ENCODE results near the gene MTHFS.
"Not testable (repeated sequence)": the region's sequence is repeated elsewhere in the genome, so short reads cannot be mapped to it uniquely, and the experiment has no call there.

MTHFS gene

DNA sequence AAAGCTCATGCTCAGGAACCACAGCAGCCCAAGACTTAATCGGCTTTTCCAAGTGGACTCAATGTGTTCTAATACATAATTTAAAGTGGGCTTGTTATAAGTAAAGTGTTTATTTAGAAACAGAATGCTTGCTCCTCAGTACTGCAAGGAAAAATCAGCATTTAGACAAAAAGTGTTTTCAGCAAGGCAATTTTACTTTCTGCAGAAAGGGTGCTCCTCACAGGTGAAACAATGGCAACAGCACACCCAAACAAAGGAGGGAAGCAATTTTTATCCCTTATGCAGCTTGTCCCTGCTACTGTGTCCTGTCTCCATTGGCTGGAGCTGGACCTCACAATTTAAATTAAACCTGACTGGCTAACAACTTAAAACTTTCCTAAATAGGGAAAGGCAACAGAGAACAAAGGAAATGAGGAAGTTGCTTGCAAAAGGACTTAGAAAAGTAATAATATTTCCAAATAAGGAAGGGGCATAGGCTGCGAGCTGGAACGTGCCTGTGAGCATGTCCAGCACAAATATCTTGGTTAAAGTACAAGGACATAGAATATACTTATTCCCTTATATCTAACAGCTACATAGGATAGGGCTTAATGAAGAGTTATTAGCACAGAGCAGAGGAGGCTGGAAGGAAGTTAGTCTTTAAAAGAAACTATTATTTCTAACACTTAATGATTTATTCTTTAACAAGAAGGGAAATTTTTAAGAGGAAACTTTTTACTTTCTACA lies 19.1 kb upstream of the MTHFS start:
- not testable (repeated sequence) for DNase-seq

DNA sequence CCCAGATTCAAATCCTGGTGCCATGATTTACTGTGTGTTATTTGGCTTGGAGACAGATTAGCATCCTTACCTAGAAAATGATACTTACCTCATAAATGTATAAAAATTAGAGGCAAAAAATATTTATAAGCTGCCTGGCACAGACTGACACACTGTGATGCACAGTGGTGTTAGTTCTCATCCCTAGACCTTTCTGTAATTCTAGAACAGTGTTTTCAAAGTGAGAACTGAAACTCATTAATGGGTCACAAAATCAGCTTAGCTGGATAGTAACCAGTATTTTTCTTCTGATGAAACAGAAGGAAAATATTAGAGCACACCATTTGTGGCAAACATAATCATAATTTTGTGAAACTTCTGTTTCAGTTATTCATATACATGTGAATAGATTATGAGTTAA lies 17.9 kb upstream of the MTHFS start:
- DNase-seq = no peak

DNA sequence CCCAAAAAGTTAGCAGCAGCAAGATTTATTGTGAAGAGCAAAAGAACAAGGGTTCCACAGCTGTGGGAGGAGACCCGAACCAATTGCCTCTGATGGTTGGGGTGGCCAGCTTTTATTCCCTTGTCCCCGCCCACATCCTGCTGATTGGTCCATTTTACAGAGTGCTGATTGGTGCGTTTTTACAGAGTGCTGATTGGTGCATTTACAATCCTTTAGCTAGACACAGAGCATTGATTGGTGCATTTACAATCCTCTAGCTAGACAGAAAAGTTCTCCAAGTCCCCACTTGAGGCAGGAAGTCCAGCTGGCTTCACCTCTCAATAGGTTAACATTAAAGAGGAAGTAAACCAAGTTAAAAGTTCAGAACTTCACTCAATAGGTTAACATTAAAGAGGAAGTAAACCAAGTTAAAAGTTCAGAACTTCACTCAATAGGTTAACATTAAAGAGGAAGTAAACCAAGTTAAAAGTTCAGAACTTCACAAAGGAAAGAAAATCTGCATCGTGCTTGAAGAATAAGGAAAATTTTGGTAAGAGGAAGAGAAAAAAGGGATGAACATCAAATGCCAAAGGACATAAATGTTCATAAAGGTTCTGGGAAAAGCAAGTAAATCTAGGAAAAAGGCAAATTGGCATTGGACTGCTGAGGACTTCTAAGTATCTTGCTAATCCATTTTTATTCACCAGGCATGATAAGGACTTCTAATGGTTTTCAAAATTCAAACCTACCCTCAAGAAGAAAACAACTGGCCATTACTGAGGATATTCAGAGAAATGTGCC lies 12.9 kb upstream of the MTHFS start:
- not testable (repeated sequence) for DNase-seq

DNA sequence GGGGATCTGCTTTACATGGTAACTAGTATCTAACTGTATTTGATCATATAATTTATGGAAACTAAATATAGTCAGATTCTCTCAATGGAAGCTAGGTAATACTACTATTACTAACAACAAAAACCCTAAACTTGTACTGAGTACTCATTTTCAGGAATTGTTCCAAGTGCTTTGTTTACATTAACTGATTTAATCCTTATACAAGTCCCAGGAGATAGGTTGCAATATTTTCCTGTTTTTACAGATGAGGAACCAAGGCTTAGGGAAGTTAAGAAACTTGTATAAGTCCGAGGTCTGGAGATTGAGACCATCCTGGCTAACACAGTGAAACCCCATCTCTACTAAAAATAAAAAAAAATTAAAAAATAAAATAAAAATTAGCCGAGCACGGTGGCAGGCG lies 7.5 kb upstream of the MTHFS start:
- no peak for DNase-seq

DNA sequence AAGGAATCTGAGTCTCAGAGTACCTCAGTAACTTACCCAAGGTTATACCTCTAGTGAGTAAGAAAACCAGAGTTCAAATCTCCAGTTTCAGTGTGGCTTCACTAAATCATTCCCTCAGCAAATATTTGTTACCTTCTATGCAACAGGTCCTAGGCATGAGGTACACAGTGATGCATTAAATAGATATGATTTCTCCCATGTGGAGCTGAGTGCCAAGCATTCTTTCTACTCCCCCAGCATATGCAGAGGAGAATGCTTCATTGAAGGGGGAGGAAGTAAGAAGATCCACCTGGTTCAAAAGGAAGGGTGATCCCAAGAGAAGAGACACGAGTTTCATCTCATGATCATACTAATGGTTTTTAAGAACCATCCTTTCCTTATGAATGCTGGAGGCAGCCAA lies 6.8 kb upstream of the MTHFS start:
- DNase-seq = no peak

DNA sequence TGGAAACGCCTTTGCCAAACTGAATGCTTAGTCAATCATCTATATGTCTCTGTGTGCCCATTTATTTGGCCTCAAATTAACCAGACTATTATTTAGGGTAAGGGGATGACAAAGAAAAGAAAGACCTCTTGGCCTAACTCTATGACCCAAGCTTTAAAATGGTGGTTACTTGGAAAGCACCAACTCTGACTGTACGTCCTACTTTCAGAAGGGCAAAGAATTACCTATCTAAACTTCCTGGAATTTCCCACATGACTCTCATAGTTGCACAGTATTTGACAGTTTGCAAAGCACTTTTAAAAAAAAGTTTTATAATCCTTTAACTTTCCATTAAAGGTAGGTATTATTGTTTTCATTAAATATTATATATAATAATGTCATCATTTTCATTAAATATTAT lies 6.3 kb upstream of the MTHFS start:
- no peak for DNase-seq

DNA sequence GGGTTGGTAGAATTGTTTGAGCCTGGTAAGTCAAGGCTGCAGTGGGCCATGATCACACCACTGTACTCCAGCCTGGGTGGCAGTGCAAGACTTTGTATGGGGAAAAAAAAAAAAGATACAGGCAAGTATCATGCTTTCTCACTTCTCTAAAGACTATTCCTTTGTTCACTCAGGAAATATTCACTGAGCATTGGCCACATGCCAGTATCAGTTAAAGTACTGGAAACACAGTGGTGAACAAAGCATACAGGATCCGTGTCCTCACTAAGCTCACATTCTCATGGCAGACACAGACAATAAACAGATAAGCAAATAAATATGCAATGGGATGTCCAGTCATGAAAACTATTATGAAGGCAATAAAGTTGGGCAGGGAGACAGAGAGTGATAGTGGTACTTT lies 5.1 kb upstream of the MTHFS start:
- no peak for DNase-seq

DNA sequence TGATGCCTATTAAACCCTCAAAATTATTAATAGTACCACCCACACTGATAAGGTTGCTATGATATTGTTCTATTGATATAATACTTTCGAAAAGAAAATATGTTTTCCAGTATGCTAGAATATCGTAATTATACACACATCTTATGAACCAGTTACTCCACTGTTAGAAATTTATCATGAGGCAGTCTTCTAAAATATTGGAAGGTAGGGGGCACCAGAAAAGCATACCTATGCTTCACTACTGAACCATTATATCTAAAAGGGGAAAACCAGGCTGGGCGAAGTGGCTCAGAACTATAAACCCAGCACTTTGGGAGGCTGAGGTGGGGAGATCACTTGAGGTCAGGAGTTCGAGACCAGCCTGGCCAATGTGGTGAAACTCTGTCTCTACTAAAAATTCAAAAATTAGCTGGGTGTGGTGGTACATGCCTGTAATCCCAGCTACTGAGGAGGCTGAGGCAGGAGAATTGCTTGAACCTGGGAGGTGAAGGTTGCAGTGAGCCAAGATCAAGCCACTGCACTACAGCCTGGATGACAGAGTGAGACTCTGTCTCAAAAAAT lies 4.1 kb upstream of the MTHFS start:
- DNase-seq = not testable (repeated sequence)

DNA sequence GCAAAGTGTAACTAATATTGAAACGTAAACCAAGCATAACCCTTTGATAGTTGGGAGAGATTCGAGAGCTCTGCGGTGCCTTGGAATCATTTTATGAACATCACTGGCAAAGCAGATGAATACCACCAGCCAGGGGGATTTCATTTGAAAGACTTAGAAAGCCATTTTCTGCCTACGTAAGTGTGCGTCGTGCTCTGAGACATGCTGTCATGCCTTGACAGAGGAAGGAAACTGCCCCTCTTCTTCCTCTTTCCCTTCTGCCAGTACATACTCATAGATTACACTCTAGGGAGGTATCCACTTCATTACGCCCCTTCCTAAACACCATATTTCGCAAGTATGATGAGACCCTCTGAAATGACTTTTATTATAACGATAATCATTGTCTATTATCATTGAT lies 3.3 kb upstream of the MTHFS start:
- DNase-seq = no peak

DNA sequence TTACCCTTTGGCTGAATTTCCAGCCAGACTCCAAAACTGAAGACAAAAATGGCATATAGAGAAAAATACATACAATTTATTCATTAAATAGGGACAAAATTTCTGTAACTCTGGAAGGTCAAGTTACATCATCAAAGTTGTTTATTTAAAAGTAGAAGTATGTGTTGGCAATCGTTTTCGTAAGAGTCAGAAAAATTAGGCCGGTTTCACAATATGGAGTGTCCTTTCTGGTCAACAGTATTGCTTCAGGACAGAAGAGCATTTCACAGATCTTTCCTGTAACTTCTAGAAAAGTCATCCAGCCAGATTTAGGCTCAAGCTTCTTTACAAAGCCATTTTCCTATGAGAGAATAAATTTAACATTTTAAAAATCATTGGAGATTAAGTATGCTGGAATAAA lies 2.0 kb upstream of the MTHFS start:
- not testable (repeated sequence) for DNase-seq

DNA sequence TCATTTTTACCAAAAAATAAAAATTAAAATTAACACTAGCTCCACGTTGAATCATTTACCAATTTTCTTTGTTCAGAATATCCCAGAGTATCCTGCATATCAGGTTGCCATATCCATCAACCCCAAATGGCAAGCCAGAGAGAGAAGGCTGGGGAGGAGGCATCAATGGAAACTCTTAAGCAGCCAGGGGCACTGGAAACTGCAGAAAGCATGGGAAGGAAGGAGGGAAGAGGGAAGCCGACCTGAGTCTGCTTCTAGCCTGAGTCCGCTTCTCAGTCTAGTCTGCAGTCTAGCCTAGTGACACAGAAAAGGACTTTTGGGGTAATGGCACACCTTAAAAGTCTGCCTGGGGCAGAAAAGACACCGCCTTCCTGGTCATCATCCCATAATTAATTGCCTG lies 1.6 kb upstream of the MTHFS start:
- no peak for DNase-seq

DNA sequence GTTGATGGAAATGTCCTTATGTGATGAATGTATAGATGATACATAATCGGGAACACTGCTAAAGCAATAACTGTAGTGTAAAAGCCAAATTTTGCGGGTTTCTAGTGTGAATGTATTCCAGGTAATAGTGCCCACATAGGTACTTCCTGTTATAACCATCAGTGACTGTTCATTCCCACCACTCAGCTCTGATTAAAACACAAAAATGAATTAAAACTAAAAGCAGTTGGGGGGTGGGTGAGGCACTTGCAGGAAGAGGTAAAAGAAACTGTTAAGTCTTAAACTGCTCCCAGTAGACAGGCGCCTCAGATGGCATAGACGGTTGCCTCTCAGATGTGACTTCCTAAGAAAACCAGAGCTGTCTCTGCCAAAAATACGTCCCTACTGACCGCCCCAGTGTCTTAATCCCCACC lies 893 bp upstream of the MTHFS start:
- no peak for DNase-seq

DNA sequence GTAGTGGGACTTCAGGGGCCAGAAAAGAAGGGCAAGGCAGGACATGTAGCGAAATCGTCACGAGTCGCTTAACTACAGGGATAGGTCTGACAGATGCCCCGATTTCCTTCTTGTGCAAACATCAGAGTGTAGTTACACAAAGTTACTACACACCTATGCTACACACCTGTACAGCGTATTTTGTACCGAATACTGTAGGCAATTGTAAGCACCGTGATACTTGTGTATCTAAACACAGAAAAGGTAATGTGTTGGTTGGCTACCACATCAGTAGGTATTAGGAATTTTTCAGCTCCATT lies 515 bp upstream of the MTHFS start:
- DNase-seq = no peak

DNA sequence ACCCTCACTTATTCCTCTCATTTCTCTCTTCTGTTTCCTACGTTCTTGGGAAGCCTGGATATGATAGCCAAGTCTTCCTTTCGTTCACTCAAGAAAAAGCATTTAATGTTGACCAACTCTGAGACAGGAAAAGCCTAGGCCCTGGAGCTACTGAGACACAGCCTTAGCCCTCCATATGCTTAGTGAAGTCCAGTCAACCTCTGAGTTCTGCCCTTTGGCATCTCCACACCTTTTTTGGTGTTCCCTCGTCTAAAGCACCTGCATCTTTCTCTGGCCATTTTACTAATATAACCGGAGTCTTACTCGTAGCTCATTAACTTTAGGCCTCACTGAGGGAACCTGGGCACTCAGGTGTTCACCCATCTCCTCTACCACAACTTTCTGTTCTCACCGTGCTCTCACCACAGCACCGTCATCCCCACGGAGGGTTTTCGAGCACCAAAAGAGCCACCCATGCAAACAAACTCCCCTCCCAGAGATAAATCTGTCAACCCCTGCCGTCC lies 632 bp downstream of the MTHFS start:
- no peak for DNase-seq

DNA sequence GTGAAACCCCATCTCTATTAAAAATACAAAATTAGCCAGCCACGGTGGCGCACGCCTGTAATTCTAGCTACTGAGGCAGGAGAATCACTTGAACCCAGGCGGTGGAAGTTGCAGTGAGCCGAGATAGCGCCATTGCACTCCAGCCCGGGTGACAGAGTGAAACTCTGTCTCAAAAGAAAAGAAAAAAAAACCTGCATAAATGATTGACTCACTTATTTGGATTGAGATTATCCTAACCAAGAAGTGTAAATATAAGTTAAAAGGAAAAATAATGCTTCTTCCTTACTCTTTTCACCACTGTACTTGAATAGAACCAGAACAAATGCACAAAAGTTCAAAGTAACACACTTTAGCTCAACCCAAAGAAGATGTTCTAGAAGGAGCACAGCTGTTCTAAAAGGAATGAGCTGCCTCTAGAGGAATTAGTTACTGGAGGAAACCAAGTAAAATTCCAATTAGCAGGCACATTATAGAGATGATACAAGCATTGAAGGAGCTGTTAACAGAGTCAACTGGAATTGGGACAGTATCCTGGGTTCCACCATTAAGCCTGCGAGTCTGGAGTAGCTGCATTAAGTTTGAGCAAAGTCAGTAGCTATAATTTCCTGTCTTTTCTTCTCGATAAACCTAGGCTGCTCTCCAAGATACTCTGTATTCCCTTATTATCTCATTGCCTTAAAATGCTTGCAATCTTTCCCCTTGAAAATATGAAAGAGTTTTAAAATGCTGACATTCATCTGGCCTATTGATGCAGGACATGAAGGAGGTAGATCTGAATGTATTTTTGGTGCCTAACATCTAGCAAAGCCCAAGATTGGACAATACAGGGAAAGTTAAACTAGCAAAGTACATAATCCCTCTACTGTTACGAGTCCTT lies 9.5 kb downstream of the MTHFS start:
- no peak for DNase-seq

DNA sequence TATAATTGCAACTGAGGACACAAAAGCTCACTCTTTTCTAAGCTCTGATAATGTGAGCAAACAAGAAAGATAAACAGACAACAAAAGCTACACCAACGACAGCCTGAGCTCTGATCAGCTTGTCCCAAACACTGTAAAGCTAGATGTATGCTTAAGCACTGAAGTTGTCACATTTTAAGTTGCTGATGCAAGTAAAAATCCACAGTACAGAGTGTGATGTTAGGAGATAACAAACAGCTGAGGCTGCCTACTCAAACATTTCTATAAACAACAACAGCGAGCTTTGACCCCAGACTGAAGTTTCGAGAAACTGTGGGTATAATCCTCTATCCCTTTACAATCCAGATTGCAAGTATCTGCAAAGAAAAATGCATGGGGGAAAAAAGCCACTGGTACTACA lies 10.7 kb downstream of the MTHFS start:
- no peak for DNase-seq

DNA sequence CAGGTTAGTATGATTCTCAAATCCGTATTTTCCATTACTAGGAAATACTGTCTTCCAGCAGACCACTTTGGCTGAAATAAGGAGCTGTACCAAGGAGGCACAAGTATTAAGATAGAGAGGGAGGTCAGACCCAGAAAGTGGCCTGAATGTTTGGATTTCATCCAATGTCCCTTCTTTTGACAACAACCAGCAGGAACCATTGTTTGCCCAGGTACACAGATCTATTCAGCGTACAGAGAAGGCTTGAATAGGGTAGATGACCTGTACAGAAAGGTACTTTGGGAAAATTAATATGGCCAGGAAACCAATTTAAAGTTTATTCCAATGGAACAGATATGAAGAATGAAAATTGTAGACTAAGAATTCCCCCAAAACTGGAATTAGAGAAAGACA lies 12.6 kb downstream of the MTHFS start:
- DNase-seq = no peak

DNA sequence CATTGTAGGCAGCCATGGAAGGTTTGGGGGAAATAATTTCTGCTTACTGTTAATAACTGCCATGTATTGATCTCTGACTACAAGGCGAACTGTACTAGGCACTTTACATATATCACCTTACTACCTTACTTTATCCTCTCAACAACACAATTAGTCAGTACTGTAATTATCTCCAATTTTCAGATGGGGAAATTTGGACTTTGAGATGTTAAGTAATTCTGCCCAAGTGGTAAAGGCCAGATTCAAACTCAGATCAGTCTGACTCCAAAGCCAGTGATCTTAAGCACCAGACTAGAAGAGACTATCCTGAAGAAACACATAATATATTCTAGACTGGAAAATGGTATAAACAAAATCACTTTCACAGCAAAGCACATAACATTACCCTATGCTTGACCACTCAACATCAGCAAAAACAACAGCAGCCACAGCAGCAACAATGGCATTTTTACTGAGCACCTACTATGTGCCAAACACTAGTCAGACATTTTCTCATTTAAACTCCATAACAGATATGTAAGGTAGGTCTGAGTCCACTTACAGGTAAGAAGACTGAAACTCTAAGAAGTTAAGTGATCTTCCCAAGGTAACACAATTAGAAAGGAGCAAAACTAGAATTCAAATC lies 13.1 kb downstream of the MTHFS start:
- no peak for DNase-seq

DNA sequence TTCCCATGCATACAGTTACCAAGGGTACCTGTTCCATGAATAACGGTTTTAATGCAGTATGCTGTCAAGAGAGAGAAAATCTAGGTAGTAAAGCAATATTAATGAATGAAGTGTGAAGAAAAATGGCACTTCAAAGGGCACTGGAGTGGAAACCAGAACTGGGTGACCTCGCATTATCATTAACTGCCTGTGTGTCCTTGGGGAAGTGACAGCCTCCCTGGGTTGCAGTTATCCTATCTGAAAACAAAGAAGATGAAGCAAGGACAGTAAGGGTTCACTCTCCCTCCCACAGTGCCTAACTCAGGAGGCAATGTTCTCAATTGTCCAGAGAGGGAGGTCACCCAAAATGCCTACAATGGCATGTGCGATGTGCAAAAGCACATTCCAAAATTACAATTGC lies 15.1 kb downstream of the MTHFS start:
- no peak for DNase-seq

DNA sequence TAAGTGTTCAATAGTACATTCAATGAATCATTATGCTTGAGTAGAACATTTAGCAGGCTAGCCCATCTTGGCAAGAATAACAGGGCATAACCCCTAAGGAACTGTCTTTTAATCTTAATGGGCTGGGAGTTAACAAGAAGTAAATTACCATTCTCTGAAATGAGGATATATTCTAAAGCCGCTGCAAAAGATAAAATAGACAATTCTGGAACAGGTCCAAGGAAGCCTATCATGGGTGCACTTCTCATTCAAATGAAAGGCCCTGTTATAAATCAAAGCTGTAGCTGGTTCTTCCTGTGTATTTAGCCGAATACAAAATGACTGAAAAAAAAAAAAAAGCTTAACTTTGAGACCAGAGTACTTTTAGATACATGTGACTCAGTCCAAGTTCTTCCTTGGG lies 15.6 kb downstream of the MTHFS start:
- DNase-seq = no peak

DNA sequence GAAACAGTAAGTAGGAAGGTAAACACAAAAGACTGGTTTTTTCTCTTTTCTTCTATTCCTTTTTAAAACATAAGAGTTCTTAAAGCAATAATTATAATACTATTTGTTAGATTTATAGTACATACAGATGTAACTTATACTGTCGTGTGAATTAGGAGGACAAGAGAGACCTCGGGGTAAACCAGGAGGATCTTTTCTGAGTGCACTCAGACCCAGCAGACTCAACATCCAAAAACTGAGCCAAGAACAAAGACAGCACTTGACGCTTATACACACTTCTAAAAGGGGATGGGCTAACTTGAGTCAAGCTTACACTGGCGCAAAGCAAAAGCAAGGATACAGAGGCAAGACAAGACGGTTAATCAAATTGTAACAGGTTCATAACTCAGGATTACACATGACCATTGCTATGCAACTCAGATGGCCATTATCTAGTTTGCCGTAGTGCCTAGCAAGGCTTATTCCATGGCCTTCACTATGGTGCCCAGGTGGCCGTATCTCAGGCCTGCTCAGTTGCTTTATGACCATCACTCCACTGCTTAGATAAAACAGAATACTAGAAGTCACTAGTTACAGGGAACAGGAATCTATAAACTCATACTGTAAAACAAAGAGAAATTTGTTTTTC lies 18.6 kb downstream of the MTHFS start:
- no peak for DNase-seq

DNA sequence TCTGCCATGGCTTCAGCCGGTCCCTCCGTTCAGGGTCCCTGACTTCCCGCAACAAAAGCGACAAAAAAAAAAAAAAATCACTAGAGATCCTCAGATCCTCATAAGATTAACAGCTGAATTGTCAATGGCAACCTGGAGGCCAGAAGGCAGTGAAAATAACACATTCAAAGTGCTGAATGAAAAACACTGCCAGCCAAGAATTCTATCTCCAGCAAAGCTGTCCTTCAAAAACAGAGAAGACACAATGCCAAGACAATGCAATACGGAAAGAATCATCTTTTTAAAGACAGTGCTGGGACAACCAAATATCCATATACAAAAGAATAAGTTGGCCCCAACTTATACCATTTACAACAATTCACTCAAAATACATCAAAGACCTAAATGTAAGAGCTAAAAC lies 21.6 kb downstream of the MTHFS start:
- no peak for DNase-seq

Data from NCI-H2107 (cell line).